Kidney epithelial cell (primary cell): ENCODE measurements around the gene BFSP1. TPM values are rescaled to one million over a fixed set of nuclear protein-coding genes. Genes with fewer than 3 reads are reported as not detected.

Experiments used
- DNase-seq: peaks from one replicate; pipeline ENCODE4 v3.0.0-alpha.2; 2010; ENCODE audit warnings: low read depth
- H3K27me3 ChIP-seq: 2 replicates; pipeline ENCODE4 v1.6.0; 2011; ENCODE audit warnings: low read length; ENCODE audit not compliant: control insufficient read depth, insufficient read depth
- H3K36me3 ChIP-seq: 2 replicates; pipeline ENCODE4 v1.5.1; 2011; ENCODE audit warnings: low read length; ENCODE audit not compliant: control insufficient read depth, insufficient read depth
- H3K4me3 ChIP-seq: 2 replicates; pipeline ENCODE4 v1.5.1; 2011; ENCODE audit warnings: low read depth, mild to moderate bottlenecking, control low read depth, low read length
- CTCF ChIP-seq: IDR thresholded peaks from 2 replicates; pipeline ENCODE4 v1.5.1; 2011; ENCODE audit warnings: mild to moderate bottlenecking, moderate library complexity, low read length, control low read depth, inconsistent platforms; ENCODE audit not compliant: insufficient read depth, poor library complexity, severe bottlenecking
- total RNA-seq: library from RNA; depleted of rRNA; stranded (reverse); fragments of >200 nt; gene quantifications from 2 replicates; pipeline ENCODE4 v1.2.3, GENCODE V29; 2015

The BFSP1 gene
- total RNA-seq, 1 donor from 2014 or later: 4.5 TPM

- Histone ChIP-seq H3K36me3 (no peaks in the 10 kb centered on the region), H3K27me3 (no peaks in the 10 kb centered on the region), H3K4me3 (no peak overlapping the region)
- no peak for TF ChIP-seq CTCF
- no peak for DNase-seq
These were observed 12.7 kb downstream of the BFSP1 start for GRCh38 chr20:17518339-17519052.

- DNase-seq: no peak
- TF ChIP-seq CTCF: no peak
- no peak overlapping the region for H3K4me3 ChIP-seq
- no peaks in the 10 kb centered on the region for H3K36me3 ChIP-seq
- no peaks in the 10 kb centered on the region for H3K27me3 ChIP-seq
These were observed 16.1 kb downstream of the BFSP1 start for GRCh38 chr20:17515053-17515452.

- no peak for TF ChIP-seq CTCF
- Histone ChIP-seq H3K36me3 (no peaks in the 10 kb centered on the region), H3K4me3 (no peak overlapping the region), H3K27me3 (no peaks in the 10 kb centered on the region)
- DNase-seq: no peak
These were observed 17.2 kb downstream of the BFSP1 start for GRCh38 chr20:17513939-17514338.

- DNase-seq: no peak
- Histone ChIP-seq H3K36me3 (no peaks in the 10 kb centered on the region), H3K4me3 (no peak overlapping the region), H3K27me3 (no peaks in the 10 kb centered on the region)
- TF ChIP-seq CTCF: no peak
These were observed 19.8 kb downstream of the BFSP1 start for GRCh38 chr20:17511401-17511800.

- no peak for TF ChIP-seq CTCF
- Histone ChIP-seq H3K27me3 (no peaks in the 10 kb centered on the region), H3K4me3 (no peak overlapping the region), H3K36me3 (no peaks in the 10 kb centered on the region)
- DNase-seq: no peak
These were observed 20.6 kb downstream of the BFSP1 start for GRCh38 chr20:17510548-17510947.

- TF ChIP-seq CTCF: no peak
- Histone ChIP-seq H3K27me3 (no peaks in the 10 kb centered on the region), H3K36me3 (no peaks in the 10 kb centered on the region), H3K4me3 (no peak overlapping the region)
- DNase-seq: no peak
These were observed 22.4 kb downstream of the BFSP1 start for GRCh38 chr20:17508756-17509155.
